GM15510 (cell line): Measurements from ENCODE around the gene CHST11.

Experiments
- POLR2A ChIP-seq: IDR thresholded peaks from 3 replicates; pipeline ENCODE4 v1.6.1; 2011; ENCODE audit warnings: borderline replicate concordance; ENCODE audit not compliant: insufficient read length; ENCODE audit errors: extremely low read depth

The CHST11 gene

GRCh38 chr12:104698871-104699270 is 242.1 kb downstream of the CHST11 start:
- no peak for TF ChIP-seq POLR2A

- no peak for TF ChIP-seq POLR2A
These were observed 242.9 kb downstream of the CHST11 start for GRCh38 chr12:104699489-104700190.

GRCh38 chr12:104700324-104700723 is 243.6 kb downstream of the CHST11 start:
- no peak for TF ChIP-seq POLR2A

GRCh38 chr12:104701301-104701700 is 244.6 kb downstream of the CHST11 start:
- TF ChIP-seq POLR2A, result no peak

GRCh38 chr12:104701756-104702155 is 245.0 kb downstream of the CHST11 start:
- no peak for TF ChIP-seq POLR2A

- TF ChIP-seq POLR2A, result no peak
These were observed 245.9 kb downstream of the CHST11 start for GRCh38 chr12:104702565-104703139.

GRCh38 chr12:104703372-104703771 is 246.6 kb downstream of the CHST11 start:
- no peak for TF ChIP-seq POLR2A

GRCh38 chr12:104704224-104704779 is 247.6 kb downstream of the CHST11 start:
- no peak for TF ChIP-seq POLR2A

- TF ChIP-seq POLR2A, result no peak
These were observed 250.4 kb downstream of the CHST11 start for GRCh38 chr12:104707194-104707593.

- no peak for TF ChIP-seq POLR2A
These were observed 251.2 kb downstream of the CHST11 start for GRCh38 chr12:104707794-104708558.

GRCh38 chr12:104708891-104709290 is 252.1 kb downstream of the CHST11 start:
- TF ChIP-seq POLR2A, result no peak

- no peak for TF ChIP-seq POLR2A
These were observed 253.1 kb downstream of the CHST11 start for GRCh38 chr12:104709692-104710435.

- TF ChIP-seq POLR2A, result no peak
These were observed 254.4 kb downstream of the CHST11 start for GRCh38 chr12:104710940-104711689.

- TF ChIP-seq POLR2A, result no peak
These were observed 255.7 kb downstream of the CHST11 start for GRCh38 chr12:104712477-104712876.

GRCh38 chr12:104712968-104713367 is 256.2 kb downstream of the CHST11 start:
- TF ChIP-seq POLR2A, result no peak

- TF ChIP-seq POLR2A, result no peak
These were observed 256.7 kb downstream of the CHST11 start for GRCh38 chr12:104713444-104713843.
